BJ (cell line): ENCODE results near the gene ARSB. TPM values are rescaled to one million over a fixed set of nuclear protein-coding genes. Genes with fewer than 3 reads are reported as not detected.
"Not testable (repeated sequence)": the region's sequence is repeated elsewhere in the genome, so short reads cannot be mapped to it uniquely, and the experiment has no call there.

Source experiments
- CTCF ChIA-PET: fragments of 350-600 bp; formaldehyde crosslinking; extraction: SDS; loops from one replicate; lab custom pipeline; 2021; ENCODE audit warnings: antibody characterized with exemption, inconsistent platforms; lab: Yijun Ruan, JAX
- POLR2A ChIA-PET: fragments of 300-600 bp; sonication (Branson Sonifier 250); formaldehyde crosslinking; extraction: SDS; loops from one replicate; lab custom pipeline; 2021; ENCODE audit warnings: antibody characterized with exemption; lab: Charles Lee
- DNase-seq: peaks from one replicate; pipeline ENCODE4 v3.0.0-alpha.2; 2011; ENCODE audit warnings: low read depth
- H3K27me3 ChIP-seq: 2 replicates; pipeline ENCODE4 v1.6.0; 2011; ENCODE audit warnings: low read length; ENCODE audit not compliant: control insufficient read depth, insufficient read depth
- H3K36me3 ChIP-seq: 2 replicates; pipeline ENCODE4 v1.5.1; 2011; ENCODE audit warnings: low read length; ENCODE audit not compliant: control insufficient read depth, insufficient read depth
- H3K4me3 ChIP-seq: 2 replicates; pipeline ENCODE4 v1.5.1; 2011; ENCODE audit warnings: low read depth, mild to moderate bottlenecking, control low read depth, low read length
- CTCF ChIP-seq: IDR thresholded peaks from 2 replicates; pipeline ENCODE4 v1.5.1; 2011; ENCODE audit warnings: low read depth, mild to moderate bottlenecking, control low read depth, inconsistent platforms, low read length, moderate library complexity; ENCODE audit not compliant: insufficient read depth
- polyA plus RNA-seq: library from polyadenylated mRNA; depleted of rRNA; stranded (reverse); fragments of >200 nt; gene quantifications from 2 replicates; pipeline ENCODE4 v1.2.3, GENCODE V29; 2011

The ARSB gene
- polyA plus RNA-seq, 1 experiment = 26.7 TPM

DNA sequence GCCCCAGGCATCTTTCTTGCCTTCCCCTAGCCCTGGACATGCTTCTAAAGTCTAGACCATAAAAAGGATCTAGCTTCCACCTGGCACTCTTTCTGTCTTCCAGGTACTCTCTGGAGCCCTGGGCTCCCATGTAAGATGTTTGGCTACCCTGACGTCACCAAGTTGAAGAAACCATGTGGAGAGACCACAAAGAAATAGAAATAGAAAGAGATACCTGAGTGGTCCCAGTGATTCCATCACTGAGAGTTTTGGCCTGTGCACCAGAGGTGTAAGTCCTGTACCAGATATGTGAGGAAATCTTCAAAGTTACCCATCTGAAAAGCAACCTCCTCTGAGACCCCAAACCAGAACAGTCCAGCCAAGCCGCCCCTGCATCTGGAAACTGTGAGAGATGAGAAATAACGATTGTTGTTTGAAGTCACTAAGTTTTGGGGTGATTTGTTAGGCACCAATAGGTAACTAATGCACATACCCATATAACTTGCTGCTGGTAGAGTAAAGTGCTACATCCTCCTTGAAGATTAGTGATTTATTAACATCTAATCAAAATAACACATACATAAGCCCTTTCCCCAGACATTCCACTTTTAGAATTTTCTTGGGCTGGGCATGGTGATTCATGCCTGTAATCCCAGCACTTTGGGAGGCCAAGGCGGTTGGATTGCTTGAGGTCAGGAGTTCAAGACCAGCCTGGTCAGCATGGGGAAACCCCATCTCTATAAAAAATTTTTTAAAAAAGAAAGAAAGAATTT is 250.8 kb downstream of the ARSB start:
- Histone ChIP-seq H3K27me3 (no peaks in the 10 kb centered on the region), H3K4me3 (no peak overlapping the region), H3K36me3 (no peaks in the 10 kb centered on the region)
- POLR2A ChIA-PET = no interaction called here
- CTCF ChIA-PET = no interaction called here
- TF ChIP-seq CTCF = no peak
- no peak for DNase-seq

- POLR2A ChIA-PET = not testable (repeated sequence)
- CTCF ChIA-PET = interaction anchor here (1.1 kb wide), 1 partner anchor 13 kb away, joined by 3 read pairs; no protein-coding TSS in a partner anchor
These were observed 252.4 kb downstream of the ARSB start for GRCh38 chr5:78732721-78733120.

DNA sequence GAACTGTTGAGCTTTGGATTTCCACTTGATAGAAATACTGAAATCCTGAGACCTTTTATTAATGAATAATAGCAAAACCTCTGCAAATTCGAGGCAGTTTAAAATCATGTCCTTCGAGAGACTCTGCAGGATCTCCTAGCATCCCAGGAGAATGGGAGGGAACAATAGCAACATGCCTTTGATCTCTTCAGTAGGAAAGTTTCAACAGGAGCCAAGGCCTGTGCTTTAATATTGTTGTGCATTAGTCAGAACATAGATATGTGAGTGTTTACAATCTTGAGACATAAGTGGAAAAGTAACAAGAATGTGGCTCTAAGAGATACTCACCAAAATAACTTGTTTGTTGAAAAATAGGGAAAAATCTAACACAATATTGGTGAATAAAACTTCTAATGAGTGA is 253.2 kb downstream of the ARSB start:
- CTCF ChIA-PET = interaction anchor here (1.4 kb wide), 1 partner anchor 68 kb away, joined by 3 read pairs; no protein-coding TSS in a partner anchor
- POLR2A ChIA-PET = no interaction called here
- no peaks in the 10 kb centered on the region for H3K36me3 ChIP-seq
- no peak for TF ChIP-seq CTCF
- no peak overlapping the region for H3K4me3 ChIP-seq
- DNase-seq = no peak
- H3K27me3 ChIP-seq = no peaks in the 10 kb centered on the region

More at GRCh38 chr5:78732721-78733120, 252.4 kb downstream of the ARSB start:
- H3K27me3 ChIP-seq, DNase-seq, H3K36me3 ChIP-seq, H3K4me3 ChIP-seq: not testable (repeated sequence)

DNA sequence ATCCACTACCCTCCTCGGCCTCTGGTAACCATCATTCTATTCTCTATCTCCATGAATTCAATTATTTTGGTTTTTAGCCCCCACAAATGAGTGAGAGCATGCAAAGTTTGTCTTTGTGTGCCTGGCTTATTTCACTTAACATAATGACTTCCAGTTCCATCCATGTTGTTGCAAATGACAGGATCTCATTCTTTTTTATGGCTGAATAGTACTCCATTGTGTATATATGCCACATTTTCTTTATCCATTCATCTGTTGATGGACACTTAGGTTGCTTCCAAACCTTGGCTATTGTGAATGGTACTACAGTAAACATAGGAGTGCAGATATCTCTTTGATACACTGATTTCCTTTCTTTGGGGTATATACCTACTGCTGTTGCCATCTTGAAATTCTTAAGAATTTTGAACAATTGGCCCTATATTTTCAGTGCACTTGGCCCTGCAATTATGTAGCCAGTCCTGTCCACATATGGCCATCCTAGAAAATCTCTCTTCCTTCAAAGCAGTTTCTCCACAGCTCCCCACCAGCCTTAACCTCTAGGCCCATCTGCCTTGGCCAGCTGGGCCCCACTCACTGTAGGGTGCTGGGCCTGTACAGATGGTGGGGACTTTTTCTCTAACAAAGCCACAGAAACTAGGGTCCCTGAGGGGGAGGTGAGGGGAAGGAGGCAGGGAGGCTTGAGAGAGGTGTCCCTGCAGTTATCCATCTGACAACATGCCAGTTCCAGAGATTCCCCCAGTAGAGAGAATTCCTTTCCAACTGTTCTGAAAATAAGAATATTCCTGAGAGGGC is 254.6 kb downstream of the ARSB start:
- TF ChIP-seq CTCF = no peak
- Histone ChIP-seq H3K27me3 (no peaks in the 10 kb centered on the region), H3K36me3 (no peaks in the 10 kb centered on the region), H3K4me3 (no peak overlapping the region)
- CTCF ChIA-PET = interaction anchor here (0.8 to 1.4 kb wide), 2 partner anchors 16 to 69 kb away, joined by 3 read pairs; no protein-coding TSS in a partner anchor
- POLR2A ChIA-PET = no interaction called here
- no peak for DNase-seq

GRCh38 chr5:78727786-78728761 is 257.0 kb downstream of the ARSB start:
- H3K36me3 ChIP-seq = no peaks in the 10 kb centered on the region
- no peaks in the 10 kb centered on the region for H3K27me3 ChIP-seq
- CTCF ChIA-PET = no interaction called here
- H3K4me3 ChIP-seq = no peak overlapping the region
- no peak for DNase-seq
- no peak for TF ChIP-seq CTCF
- POLR2A ChIA-PET = no interaction called here
